ENCODE data around the gene ZNF483. TPM values are rescaled to one million over a fixed set of nuclear protein-coding genes. Genes with fewer than 3 reads are reported as not detected.
A peak's percentile ranks its signal among the peaks of the same experiment; 100 is the strongest.
"Not testable (repeated sequence)": the region's sequence is repeated elsewhere in the genome, so short reads cannot be mapped to it uniquely, and the experiment has no call there.

The ZNF483 gene
- polyA plus RNA-seq, 12 donors: 0.58 to 2.9 (median 1.5) TPM; not detected in 2

GRCh38 chr9:111605041-111605559 is 80.1 kb downstream of the ZNF483 start:
- DNase-seq: no peak

- no peak for DNase-seq
These were observed 85.2 kb downstream of the ZNF483 start for GRCh38 chr9:111610149-111610548.

- no peak for DNase-seq
These were observed 85.9 kb downstream of the ZNF483 start for GRCh38 chr9:111610845-111611244.

GRCh38 chr9:111613436-111614040 is 88.6 kb downstream of the ZNF483 start:
- DNase-seq: no peak

- no peak for DNase-seq
These were observed 90.9 kb downstream of the ZNF483 start for GRCh38 chr9:111615928-111616327.

GRCh38 chr9:111617349-111617748 is 92.4 kb downstream of the ZNF483 start:
- not testable (repeated sequence) for DNase-seq

- peak; percentile 16 for DNase-seq
These were observed 97.0 kb downstream of the ZNF483 start for GRCh38 chr9:111621895-111622480.

- no peak for DNase-seq
These were observed 97.6 kb downstream of the ZNF483 start for GRCh38 chr9:111622626-111623025.

Other genes starting within 250 kb of the ZNF483 start
- not detected for gene OR2K2, start 195.0 kb upstream of the ZNF483 start, polyA plus RNA-seq (ENCODE audit: insufficient read length in 12 of 12)
- 100 to 1,000 TPM in 10 of 12 donors, 10 to 100 TPM in 1, not detected in 1; 76.4 to 192 (median 142) TPM for gene ECPAS, start 40.8 kb upstream of the ZNF483 start, polyA plus RNA-seq (ENCODE audit: insufficient read length in 12 of 12)
- 10 to 100 TPM in 11 of 12 donors, not detected in 1; 23.3 to 77.3 (median 57.0) TPM for gene PTGR1, start 74.5 kb downstream of the ZNF483 start, polyA plus RNA-seq (ENCODE audit: insufficient read length in 12 of 12)
- 10 to 100 TPM in 2 of 12 donors, 1 to 10 TPM in 9, not detected in 1; 7.5 to 11.4 (median 9.8) TPM for gene DNAJC25, start 106.2 kb downstream of the ZNF483 start, polyA plus RNA-seq (ENCODE audit: insufficient read length in 12 of 12)
- 10 to 100 TPM in 11 of 12 donors, not detected in 1; 30.7 to 67.9 (median 56.1) TPM for gene GNG10, start 136.4 kb downstream of the ZNF483 start, polyA plus RNA-seq (ENCODE audit: insufficient read length in 12 of 12)

Data from muscle of arm (tissue), 12 donors.